ENCODE measurements around the gene G3BP1. TPM values are rescaled to one million over a fixed set of nuclear protein-coding genes. Genes with fewer than 3 reads are reported as not detected.

The G3BP1 gene
- total and polyA plus RNA-seq, 2 of the 13 experiments (the other 11 are each of a cell fraction or from before 2014, with no cell fraction given) = 36.7 to 320 TPM

- TF ChIP-seq, protein P1, sequence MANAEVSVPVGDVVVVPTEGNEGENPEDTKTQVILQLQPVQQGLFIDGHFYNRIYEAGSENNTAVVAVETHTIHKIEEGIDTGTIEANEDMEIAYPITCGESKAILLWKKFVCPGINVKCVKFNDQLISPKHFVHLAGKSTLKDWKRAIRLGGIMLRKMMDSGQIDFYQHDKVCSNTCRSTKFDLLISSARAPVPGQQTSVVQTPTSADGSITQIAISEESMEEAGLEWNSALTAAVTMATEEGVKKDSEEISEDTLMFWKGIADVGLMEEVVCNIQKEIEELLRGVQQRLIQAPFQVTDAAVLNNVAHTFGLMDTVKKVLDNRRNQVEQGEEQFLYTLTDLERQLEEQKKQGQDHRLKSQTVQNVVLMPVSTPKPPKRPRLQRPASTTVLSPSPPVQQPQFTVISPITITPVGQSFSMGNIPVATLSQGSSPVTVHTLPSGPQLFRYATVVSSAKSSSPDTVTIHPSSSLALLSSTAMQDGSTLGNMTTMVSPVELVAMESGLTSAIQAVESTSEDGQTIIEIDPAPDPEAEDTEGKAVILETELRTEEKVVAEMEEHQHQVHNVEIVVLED (CRISPR knock-in tag; IDR thresholded peaks at IDR 0.05; ENCODE audit: borderline replicate concordance) = no peak
- TF ChIP-seq KLF12 (CRISPR knock-in tag; IDR thresholded peaks at IDR 0.05; ENCODE audit: borderline replicate concordance) = no peak
- TF ChIP-seq BRCA1 (CRISPR knock-in tag; IDR thresholded peaks at IDR 0.05) = no peak
- TF ChIP-seq FOXO4 (CRISPR knock-in tag; conservative IDR thresholded peaks at IDR 0.05) = no peak
- TF ChIP-seq KDM6A (CRISPR knock-in tag; IDR thresholded peaks at IDR 0.05; ENCODE audit: low read depth) = no peak
- no peak for TF ChIP-seq RBAK (CRISPR knock-in tag; IDR thresholded peaks at IDR 0.05)
- TF ChIP-seq SRSF1 (optimal IDR thresholded peaks at IDR 0.05; ENCODE audit: low read depth, low read length) = no peak
- TF ChIP-seq, protein P2, sequence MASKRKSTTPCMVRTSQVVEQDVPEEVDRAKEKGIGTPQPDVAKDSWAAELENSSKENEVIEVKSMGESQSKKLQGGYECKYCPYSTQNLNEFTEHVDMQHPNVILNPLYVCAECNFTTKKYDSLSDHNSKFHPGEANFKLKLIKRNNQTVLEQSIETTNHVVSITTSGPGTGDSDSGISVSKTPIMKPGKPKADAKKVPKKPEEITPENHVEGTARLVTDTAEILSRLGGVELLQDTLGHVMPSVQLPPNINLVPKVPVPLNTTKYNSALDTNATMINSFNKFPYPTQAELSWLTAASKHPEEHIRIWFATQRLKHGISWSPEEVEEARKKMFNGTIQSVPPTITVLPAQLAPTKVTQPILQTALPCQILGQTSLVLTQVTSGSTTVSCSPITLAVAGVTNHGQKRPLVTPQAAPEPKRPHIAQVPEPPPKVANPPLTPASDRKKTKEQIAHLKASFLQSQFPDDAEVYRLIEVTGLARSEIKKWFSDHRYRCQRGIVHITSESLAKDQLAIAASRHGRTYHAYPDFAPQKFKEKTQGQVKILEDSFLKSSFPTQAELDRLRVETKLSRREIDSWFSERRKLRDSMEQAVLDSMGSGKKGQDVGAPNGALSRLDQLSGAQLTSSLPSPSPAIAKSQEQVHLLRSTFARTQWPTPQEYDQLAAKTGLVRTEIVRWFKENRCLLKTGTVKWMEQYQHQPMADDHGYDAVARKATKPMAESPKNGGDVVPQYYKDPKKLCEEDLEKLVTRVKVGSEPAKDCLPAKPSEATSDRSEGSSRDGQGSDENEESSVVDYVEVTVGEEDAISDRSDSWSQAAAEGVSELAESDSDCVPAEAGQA (IDR thresholded peaks at IDR 0.05; ENCODE audit: low read depth) = peak; percentile 6; the same call in 1 of the 2 replicates
- TF ChIP-seq, protein P2 (CRISPR knock-in tag; IDR thresholded peaks at IDR 0.05; ENCODE audit: borderline replicate concordance) = no peak
- no peak for TF ChIP-seq HES4 (CRISPR knock-in tag; IDR thresholded peaks at IDR 0.05; ENCODE audit: borderline replicate concordance)
- TF ChIP-seq PLRG1 (conservative IDR thresholded peaks at IDR 0.05) = no peak
- TF ChIP-seq ZNF710 (CRISPR knock-in tag; IDR thresholded peaks at IDR 0.05; ENCODE audit: borderline replicate concordance) = no peak
- TF ChIP-seq NCOR1 (IDR thresholded peaks at IDR 0.05; ENCODE audit: borderline replicate concordance, low read length) = no peak
- TF ChIP-seq MTA1 (CRISPR knock-in tag; IDR thresholded peaks at IDR 0.05; ENCODE audit: borderline replicate concordance) = 0 out of 2 replicates have a peak, but pooled peaks have one; percentile 5
- peak; percentile 46; the same call in 1 of the 2 replicates for TF ChIP-seq ZNF598 (CRISPR knock-in tag; IDR thresholded peaks at IDR 0.05; ENCODE audit: borderline replicate concordance)
- TF ChIP-seq DNMT3B (CRISPR knock-in tag; conservative IDR thresholded peaks at IDR 0.05) = no peak
- TF ChIP-seq ZKSCAN5 (CRISPR knock-in tag; IDR thresholded peaks at IDR 0.05) = no peak
These were observed 483 bp downstream of the G3BP1 start (continued) for GRCh38 chr5:151772029-151772845.

All from HepG2 (cell line).